ENCODE data around the gene BCL7B.
A peak's percentile ranks its signal among the peaks of the same experiment; 100 is the strongest.
"Not testable (repeated sequence)": the region's sequence is repeated elsewhere in the genome, so short reads cannot be mapped to it uniquely, and the experiment has no call there.

BCL7B gene

DNA sequence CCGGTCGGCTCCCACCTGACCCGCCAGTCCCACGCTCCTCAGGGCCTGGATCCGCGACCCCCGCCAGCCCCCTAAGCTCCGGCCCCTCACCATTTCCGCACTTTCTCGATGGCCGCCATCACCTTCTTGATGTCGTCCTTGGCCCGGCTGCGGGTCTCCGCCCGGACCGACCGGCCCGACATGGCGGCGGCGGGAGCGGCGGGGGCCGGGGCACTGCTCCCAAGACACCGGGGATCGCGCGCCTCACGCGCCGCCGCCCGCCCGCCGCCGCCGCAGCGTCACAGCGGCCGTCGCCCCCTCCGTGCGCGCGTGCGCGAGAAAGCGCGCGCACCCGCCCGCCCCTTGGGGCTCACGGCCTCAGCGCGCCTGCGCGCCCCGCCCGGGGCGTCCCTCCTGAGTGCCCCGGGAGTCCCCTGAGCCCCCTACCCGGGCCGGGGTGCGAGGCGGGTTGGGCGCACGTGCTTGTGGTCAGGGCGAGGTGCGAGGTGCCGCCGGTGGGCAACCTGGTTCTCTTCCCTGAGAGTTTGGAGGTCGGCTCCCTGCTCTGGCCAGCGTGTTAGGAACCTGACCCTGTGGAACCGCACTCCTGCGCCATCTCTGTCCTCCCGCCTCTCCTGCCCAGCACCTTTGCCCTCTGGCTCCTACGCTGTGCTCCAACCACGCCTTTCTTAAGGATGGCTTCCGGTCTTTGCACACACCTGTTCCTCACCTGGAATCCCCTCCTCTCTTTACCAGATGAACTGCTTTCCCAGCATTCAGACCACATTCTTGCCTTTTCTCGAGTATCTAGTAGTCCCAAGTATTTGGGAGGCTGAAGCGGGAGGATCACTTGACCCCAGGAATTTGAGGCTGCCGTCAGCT, at the start of gene BCL7B:
TSS of gene BCL7B (minus strand) at position 294 of the 861 bp plus-strand sequence. CDS start at position 182, 112 bp downstream.
- peak; percentile 85 for DNase-seq

DNA sequence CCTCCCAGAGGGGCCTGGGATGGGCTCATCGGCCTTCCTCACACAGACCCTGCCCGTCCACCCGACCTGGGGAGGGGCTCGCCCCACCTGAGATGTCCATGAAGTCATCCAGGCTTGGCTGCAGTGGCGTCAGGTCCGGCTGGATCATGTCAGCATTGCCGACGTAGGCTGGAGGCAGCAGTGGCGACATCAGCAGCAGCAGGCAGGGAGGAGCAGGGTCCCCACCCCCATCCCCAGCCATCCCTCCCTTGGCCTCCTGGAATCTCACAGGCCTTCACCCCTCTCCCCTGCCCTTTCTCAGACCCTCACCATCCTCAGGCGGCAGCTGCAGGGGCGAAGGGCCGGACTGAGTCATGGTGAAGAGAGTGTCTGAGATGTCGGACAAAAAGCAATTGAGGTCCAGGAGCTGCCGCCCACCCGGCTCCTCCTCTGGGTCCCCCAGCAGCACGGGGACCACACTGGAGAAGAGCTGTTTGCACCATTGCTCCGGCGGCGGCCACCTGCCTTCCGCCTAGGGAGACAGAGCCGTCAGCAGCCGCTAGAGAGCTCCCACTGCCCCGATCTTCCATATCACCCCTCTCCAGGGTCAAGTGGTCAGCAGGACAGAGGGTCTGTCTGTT, 48.2 kb upstream of the BCL7B start:
- no peak for DNase-seq

DNA sequence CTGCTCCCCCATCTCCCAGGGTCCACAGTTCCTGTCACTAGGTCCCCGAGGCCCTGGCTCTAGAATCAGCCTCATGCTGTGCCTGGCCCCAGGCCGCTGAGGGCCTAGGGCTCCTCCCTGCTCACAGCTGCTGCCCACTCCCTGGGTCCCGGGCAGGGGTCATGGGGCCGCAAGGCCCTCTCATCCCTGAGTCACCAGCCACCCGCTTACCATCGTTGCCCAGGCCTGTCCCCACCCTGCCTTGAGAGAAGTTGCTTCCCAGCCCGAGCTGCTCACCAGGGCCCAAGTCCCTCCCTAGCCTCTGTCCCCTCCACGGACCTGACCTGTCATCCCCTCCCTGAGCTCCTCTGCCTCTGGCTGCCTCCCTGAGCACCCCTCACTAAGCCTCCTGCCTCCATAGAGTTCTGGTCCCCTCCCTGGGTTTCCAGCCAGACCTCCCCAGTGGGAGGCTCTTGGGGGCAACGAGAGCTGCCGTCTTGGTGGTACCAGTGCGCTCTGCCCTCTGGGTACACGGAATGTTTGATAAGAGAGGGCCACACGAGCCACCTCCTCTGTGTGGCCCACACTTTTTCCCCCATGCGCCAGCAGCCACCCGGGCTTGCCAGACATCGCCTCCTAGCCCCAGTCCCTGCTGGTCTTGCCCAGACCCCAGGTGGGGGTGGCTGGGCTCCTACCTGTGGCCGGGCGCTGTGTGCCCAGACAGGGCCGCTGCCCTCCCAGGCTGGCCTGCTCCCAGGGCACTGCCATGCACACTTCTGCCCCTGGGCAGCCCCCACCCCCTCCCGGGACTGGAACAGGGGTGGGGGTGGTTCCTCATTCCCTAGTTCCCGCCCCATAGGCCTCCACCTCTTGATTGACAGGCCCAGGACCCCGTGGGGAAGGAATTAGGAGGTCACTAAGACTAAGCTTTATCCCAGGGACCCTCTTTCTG, 45.5 kb upstream of the BCL7B start:
- no peak for DNase-seq

DNA sequence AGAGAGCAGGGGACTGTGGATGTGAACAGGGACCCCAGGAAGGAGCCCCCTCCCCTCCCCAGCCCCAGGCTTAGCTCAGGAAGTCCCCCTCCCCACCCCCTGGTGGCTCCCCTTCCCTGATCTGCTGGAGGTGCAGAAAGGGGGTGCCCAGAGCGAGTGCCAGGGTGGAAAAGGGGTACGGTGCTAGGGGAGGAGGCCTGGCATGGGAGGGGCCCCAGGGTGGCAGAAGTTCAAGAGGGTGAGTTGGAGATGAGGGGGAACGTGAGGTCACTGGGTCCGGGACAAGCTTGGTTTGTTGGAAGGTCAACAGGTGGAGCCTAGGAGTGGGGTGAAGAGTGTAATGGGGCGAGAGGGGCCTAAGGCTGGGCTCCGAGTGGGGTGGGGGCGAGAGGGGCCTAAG, 42.4 kb upstream of the BCL7B start:
- DNase-seq = no peak

DNA sequence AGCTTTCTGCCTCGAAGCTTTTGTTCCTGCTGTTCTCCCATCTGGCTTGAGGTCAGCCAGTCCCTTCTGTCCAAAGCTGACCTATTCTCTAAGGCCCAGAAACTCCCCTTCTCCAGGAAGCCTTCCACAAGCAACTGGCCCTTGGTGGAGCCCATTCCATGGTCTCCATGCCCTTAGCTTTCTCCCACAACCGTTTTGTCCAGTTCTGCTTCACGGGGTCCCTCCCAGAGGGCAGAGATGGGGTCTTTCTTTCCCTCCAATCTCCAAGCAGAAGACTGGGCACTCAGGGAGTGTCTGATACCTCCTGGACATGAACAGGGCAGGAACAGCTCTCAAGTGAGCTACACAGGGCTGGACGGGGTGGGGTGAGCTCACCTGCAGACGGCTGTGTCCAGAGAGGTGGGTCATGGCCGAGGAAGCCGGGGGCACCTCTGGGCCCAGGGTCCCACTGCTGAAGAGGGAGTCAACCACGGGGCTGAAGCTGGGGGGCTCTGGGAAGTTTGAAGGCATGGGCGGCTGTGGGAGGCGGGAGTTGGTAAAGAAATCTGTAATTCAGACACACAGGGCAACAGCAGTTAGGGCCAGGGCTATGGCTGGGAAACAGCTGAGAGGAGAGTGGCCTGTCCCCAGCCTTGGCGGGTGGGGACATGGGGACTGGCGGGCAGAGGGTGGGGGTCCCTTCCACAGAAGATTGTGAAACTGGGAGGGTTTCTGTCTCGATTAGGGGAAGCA, 41.8 kb upstream of the BCL7B start:
- no peak for DNase-seq

DNA sequence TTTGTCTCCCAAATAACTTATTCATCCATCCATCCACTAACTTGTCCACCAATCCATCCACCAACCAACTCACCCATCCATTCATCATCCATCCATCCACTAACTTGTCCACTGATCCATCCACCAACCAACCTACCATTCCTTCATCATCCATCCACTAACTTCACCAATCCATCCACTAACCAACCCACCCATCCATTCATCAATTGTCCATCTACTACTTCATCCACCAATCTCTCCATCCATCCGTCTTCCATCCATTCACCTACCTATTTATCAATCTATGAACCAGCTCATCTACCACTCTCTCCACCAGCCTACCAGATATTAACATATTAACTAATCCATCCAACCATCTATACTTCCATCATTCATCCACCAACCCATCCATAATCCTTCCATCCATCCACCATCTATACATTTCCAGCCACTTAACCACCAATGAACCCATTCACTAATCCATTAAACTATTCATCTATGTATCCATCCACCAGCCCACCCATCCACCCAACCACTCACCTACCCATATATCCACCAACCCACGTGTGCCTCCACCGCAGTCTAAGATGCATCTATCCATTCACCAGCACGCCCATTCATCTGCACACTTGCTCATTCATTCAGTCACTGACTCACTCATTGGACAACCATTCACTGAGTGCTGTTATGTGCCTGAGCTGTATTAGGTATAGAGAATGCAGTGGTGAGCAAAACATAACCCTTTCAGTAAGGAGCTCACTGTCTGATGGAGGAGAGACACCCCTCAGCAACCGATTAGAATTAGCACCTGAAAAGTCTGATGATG, 40.7 kb upstream of the BCL7B start:
- no peak for DNase-seq

DNA sequence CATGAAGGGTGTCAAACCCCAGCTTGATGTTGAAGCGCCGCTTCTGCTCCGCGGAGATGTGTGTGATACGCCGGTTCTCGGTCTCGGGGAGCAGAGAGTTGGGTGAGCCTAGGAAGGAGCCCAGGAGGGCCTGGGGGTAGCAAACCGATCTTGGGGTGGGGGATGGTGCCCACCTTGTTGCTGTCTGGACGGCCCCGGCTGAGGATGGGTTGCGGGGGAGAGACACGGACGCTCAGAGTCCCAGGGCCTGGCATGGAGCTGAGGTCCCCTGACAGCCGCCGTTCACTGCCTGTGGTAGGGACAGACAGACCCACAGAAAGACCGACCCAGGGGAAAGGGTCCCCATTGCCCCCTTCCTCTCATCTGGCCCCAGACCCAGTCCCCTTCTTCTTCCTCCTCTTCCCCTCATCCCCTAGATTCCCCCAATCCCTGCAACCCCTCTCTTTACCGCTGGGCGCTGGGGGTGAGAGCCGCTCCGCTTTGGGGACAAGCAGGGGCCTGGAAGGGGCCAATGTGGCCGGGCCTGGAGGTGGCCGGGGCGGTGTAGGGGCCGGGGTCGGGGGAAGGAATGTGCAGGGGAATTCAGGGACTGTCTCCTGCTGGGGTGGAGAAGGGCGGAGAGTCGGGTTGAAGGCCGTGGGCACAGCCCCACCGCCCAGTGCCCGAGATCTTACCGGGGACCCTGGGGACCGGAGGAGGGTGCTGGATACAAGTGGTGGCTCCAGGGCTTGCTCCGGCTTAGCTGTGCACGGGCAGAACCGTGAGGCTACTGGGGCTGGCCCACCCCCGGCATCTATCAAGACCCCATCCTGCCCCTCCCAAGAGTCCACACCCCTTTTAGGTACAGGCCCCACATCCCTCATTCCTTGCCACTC, 38.9 kb upstream of the BCL7B start:
- DNase-seq = no peak

DNA sequence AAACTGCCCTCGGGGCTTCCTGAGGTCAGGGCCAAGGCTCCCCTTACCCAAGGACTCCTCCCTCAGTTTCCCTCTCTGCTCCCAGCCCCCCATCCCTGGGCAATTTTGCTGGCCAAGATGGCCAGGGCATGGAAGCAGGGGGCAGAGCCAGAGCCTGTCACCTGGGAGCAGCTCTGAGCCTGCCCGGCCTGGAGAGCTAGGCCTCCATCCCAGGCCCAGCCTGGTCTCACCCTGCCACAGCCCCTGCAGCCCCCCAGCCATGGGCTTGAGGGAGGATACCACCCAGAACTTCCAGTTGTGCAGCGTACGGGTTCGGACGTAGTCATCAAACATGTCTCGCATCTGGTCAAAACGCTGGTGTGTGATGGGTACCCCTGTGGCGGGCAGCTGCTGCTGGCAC, 37.9 kb upstream of the BCL7B start:
- DNase-seq = no peak

DNA sequence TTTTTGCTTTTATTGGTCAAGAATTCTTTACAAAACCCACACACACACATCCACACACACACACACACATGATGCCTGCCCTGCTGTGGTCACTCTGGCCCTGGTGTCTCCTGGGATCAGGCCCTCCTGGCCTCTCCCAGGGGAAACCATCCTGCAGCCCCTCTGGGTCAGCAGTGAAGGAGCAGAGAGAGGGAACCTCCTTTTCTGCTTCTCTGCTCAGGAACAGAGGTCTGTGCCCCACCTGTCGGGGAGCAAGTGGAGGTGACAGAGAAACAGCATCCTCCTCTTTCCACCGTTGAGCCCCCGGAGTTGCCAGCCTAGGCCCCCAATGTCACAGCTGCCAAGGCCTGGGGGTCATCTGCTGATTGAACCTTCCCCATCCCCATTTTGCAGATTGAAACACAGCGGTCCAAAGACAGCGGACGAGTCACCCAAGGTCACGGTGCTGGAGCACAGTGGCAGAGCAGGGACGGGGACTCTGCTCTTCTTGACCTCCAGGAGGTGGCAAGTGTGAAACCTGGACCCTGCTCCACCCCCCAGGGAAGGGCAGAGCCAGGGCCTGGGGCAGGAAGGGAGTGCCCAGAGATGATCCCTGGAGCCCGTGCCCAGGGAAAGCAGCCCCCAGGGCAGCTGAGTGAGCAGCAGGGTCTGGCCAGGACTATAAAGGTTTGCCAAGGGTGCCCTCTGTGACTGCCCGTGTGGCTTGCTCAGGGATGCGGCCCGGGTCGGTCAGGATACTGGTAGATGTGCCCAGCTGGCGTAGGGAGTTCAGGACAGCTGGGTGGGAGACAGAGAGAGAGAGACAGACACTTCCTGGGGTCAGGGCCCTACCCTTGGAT, 35.9 kb upstream of the BCL7B start:
- DNase-seq = no peak

DNA sequence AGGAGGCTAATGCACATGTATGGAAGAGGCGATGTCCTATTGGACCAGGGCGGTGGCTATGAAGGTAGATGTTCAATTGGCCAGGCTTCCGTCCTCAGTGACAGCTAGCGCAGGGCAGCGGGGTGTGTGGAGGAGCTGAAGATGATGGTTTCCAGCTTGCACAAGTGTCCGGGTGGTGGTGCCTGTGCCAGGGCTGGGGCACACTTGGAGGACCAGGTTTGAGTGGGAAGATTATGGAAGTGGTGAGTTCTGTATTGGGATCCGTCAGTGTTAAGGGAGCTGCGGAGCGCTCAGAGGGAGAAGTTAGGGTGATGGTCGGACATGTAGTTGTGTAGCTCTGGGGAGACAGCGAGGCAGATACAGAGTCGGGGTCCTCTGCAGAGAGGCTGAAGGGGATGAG, 29.4 kb upstream of the BCL7B start:
- no peak for DNase-seq

DNA sequence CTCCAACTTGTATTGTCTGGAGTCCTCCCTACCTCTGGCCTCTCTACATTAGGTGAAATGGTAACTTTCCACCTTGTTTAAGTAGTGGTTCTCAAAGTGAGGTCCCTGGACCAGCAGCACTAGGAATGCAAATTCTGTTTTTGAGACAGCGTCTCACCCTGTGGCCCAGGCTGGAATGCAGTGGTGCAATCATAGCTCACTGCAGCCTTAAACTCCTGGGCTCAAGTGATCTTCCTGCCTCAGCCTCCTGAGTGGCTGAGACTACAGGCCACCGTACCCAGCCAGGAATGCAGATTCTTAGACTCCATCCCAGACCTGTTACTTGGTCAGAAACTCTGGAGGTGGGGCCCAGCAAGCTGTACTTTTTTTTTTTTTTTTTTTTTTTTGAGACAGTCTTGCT, 27.7 kb upstream of the BCL7B start:
- DNase-seq = no peak

DNA sequence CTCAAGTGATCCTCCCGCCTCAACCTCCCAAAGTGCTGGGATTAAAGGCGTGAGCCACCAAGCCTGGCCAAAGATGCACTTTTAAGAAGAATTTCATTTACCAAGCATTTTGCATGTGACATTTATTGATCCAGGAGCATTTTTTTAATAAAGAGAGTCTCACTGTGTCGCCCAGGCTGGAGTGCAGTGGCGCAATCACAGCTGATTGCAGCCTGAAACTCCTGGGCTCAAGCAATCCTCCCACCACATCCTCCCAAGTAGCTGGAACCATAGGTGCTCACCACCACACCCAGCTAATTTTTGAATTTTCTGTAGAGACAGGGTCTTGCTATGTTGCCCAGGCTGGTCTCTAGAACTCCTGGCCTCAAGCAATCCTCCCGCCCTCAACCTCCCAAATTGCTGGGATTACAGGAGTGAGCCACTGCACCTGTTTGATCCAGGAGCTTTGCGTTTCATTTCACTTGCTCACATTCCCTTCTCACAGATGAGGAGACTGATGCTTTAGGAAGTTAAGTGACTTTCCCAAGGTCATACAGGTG, 25.2 kb upstream of the BCL7B start:
- no peak for DNase-seq

DNA sequence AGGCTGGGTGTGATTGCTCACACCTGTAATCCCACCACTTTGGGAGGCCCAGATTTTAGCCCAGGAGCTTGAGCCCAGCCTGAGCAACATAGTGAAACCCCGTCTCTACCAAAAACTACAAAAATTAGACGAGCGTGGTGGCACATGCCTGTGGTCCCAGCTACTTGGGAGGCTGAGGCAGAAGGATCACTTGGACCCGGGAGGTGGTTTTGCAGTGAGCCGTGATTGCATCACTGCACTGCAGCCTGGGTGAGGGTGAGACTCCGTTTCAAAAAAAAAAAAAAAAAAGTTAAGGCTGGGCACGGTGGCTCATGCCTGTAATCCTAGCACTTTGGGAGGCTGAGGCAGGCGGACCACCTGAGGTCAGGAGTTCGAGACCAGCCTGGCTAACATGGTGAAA, 23.5 kb upstream of the BCL7B start:
- not testable (repeated sequence) for DNase-seq

DNA sequence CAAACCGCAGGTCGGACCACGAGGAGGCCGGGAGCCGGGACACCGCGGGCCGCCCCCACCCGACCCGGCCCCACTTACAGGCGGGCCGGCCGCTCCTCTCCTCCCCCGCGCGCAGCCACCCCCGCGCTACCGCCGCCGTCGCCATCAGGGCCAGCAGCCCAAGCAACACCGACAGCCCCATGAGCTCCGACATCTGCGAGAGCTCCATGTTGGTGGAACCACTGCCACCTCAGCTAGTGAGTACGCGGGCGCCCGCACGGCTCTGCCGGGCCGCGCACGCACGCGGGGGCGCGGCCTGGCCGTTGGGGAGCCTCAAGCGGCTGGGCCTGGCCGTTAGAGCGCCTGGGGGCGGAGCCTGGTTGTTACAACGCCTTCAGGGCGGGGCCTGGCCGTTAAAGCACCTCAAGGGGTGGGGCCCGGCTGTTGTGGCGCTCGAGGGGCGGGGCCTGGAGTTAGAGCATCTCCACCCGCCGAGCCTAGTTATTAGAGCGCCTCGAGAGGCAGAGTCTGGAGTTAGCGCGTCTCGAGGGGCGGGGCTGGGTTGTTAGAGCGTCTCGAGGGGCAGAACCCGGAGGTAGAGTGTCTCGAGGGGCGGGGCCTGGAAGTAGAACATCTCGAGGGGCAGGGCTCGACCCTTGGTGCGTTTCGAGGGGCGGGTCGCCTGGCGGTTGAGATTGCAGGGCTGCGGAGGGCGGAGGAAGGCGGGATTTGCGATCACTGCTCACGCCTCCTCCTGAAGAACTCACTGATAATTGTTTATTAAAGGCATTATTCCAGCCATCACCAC, 21.0 kb upstream of the BCL7B start, which contains the start of gene TBL2:
TSS of gene TBL2 (minus strand) at position 238 of the 787 bp plus-strand sequence. CDS start at position 208, 30 bp downstream.
- peak; percentile 100 for DNase-seq

DNA sequence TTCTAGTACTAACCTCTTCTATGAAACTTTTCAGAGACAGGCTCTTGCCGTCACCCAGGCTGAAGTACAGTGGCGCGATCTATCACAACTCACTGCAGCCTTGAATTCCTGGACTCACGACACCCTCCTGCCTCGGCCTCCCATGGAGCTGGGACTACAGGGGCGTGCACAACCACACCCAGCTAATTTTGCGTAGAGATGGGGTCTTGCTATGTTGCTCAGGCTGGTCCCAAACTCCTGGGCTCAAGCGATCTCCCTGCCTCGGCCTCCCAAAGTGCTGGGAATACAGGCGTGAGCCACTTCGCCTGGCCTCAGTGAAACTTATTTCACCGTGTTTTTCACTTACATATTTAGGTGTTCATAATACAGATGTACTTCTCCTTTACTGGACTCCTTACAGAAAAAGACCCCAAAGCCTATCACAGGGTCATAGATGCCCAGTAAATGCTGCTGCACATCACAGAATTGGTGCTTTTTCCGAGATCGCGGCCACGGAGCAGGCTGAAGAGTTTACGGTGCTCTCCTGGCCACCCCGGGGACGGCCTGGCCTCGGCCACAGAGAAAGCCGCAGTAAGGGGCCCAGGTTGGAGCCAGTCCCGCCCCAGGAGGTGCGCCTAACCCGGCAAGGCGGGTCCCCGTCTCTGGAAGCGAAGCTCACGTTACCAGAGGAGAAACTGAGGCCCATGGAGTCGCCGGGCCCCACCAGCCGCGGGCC, 20.3 kb upstream of the BCL7B start:
- DNase-seq = peak; percentile 64

DNA sequence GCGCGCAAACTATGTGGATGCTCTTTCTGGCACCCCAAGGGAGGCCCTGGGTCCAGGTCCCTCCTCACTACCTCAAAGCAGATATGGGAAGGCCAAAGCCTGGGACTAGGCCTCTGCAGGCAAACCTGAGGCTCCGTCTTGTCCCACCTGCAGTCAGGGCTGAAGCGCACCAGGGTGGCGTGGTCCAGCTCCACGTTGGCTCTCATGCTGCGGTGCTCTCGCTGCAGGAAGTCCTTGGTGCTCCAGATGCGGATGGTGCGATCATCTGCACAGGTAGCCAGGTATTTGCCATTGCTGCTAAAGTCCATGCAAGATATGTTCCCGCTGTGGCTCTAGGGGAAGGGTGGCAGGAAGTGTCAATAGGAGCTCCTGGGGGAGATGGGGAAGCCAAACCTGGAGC, 16.3 kb upstream of the BCL7B start:
- DNase-seq = no peak

DNA sequence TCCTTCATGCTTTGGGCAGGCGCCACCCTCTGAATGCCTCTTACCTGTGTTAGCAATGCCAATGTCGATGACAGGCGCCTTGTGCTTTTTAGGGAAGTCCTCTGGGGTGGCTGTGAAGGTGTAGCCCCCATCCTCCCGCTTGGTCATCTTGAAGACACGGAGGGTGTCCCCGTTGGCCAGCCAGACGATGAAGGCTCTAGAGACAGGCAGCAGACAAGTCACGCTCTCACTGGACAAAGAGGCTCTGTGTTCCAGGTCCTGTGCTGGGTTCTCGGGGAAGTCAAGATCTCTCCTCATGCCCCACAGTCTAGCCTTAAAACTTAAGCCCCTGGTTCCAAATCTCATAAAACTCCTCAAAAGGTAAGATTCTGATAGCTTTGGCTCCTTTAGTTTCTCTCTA, 15.8 kb upstream of the BCL7B start:
- no peak for DNase-seq

DNA sequence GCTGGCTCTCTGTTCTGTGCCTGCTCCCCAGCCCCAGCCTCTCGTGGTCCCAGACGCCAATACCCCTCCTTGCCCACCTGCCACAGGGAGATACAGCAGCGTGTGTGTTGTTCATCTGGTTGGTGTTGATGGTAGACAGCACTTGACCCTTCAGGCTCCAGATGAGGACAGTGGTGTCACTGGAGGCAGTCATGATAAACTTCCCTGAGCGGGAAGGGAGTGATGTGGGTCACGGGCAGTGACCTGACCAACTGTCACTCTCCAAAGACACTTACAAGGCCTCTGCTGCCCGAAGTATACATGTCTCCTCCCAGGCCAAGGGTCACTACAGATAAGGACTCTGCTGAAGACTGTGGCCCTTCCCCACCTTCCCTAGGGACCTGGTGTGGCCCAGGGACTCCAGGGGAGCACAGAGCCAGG, 15.3 kb upstream of the BCL7B start:
- DNase-seq = no peak
